ENCODE results near the gene SLC49A3. TPM values are rescaled to one million over a fixed set of nuclear protein-coding genes. Genes with fewer than 3 reads are reported as not detected.

The SLC49A3 gene
- total and polyA plus RNA-seq, 2 of the 8 experiments (the other 6 are each of a cell fraction or from before 2014, with no cell fraction given): 5.0 to 8.8 TPM

DNA sequence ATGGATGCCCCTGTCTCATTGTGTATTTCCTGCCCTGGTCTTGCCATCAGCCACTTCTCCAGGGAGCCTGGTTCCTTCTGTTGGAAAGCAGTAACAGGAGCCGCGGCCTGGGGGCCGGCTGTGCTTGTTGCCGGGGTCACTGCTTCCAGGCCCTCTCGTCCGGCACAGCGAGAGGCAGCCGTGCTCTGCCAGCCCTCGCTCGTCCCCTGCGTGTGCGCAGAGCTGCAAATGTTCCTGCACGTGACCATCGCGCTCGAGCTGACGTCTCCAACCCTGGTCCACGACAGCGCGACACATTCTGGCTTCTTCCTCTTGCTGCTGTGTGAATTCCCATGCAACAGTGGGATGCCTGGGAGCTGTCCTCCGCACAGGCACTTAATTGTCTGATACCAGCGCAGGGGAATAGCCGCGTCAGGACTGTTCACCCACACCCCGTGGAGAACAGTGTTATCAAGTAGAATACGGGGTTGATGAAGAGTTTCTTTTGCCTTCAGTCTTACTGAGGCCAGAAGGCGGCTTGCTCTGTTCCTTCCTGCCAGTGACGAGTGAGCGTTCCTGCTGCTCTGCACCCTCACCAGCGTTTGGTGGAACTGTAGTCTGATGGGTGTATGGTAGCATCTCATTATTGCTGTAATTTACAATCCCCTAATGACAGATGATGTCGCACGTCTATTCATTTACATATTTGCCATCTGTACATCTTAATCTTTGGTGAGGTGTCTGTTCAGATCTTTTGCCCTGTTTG, 51.2 kb downstream of the SLC49A3 start (continued):
- TF ChIP-seq, protein P1, sequence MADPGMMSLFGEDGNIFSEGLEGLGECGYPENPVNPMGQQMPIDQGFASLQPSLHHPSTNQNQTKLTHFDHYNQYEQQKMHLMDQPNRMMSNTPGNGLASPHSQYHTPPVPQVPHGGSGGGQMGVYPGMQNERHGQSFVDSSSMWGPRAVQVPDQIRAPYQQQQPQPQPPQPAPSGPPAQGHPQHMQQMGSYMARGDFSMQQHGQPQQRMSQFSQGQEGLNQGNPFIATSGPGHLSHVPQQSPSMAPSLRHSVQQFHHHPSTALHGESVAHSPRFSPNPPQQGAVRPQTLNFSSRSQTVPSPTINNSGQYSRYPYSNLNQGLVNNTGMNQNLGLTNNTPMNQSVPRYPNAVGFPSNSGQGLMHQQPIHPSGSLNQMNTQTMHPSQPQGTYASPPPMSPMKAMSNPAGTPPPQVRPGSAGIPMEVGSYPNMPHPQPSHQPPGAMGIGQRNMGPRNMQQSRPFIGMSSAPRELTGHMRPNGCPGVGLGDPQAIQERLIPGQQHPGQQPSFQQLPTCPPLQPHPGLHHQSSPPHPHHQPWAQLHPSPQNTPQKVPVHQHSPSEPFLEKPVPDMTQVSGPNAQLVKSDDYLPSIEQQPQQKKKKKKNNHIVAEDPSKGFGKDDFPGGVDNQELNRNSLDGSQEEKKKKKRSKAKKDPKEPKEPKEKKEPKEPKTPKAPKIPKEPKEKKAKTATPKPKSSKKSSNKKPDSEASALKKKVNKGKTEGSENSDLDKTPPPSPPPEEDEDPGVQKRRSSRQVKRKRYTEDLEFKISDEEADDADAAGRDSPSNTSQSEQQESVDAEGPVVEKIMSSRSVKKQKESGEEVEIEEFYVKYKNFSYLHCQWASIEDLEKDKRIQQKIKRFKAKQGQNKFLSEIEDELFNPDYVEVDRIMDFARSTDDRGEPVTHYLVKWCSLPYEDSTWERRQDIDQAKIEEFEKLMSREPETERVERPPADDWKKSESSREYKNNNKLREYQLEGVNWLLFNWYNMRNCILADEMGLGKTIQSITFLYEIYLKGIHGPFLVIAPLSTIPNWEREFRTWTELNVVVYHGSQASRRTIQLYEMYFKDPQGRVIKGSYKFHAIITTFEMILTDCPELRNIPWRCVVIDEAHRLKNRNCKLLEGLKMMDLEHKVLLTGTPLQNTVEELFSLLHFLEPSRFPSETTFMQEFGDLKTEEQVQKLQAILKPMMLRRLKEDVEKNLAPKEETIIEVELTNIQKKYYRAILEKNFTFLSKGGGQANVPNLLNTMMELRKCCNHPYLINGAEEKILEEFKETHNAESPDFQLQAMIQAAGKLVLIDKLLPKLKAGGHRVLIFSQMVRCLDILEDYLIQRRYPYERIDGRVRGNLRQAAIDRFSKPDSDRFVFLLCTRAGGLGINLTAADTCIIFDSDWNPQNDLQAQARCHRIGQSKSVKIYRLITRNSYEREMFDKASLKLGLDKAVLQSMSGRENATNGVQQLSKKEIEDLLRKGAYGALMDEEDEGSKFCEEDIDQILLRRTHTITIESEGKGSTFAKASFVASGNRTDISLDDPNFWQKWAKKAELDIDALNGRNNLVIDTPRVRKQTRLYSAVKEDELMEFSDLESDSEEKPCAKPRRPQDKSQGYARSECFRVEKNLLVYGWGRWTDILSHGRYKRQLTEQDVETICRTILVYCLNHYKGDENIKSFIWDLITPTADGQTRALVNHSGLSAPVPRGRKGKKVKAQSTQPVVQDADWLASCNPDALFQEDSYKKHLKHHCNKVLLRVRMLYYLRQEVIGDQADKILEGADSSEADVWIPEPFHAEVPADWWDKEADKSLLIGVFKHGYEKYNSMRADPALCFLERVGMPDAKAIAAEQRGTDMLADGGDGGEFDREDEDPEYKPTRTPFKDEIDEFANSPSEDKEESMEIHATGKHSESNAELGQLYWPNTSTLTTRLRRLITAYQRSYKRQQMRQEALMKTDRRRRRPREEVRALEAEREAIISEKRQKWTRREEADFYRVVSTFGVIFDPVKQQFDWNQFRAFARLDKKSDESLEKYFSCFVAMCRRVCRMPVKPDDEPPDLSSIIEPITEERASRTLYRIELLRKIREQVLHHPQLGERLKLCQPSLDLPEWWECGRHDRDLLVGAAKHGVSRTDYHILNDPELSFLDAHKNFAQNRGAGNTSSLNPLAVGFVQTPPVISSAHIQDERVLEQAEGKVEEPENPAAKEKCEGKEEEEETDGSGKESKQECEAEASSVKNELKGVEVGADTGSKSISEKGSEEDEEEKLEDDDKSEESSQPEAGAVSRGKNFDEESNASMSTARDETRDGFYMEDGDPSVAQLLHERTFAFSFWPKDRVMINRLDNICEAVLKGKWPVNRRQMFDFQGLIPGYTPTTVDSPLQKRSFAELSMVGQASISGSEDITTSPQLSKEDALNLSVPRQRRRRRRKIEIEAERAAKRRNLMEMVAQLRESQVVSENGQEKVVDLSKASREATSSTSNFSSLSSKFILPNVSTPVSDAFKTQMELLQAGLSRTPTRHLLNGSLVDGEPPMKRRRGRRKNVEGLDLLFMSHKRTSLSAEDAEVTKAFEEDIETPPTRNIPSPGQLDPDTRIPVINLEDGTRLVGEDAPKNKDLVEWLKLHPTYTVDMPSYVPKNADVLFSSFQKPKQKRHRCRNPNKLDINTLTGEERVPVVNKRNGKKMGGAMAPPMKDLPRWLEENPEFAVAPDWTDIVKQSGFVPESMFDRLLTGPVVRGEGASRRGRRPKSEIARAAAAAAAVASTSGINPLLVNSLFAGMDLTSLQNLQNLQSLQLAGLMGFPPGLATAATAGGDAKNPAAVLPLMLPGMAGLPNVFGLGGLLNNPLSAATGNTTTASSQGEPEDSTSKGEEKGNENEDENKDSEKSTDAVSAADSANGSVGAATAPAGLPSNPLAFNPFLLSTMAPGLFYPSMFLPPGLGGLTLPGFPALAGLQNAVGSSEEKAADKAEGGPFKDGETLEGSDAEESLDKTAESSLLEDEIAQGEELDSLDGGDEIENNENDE (IDR thresholded peaks at IDR 0.05; ENCODE audit: insufficient replicate concordance, low read length): no peak
- TF ChIP-seq BCL11A (IDR thresholded peaks at IDR 0.05; ENCODE audit: low read depth in 2 of 2, low read length in 2 of 2) (no peak), KDM4A (IDR thresholded peaks at IDR 0.05; ENCODE audit: low read depth, low read length, severe bottlenecking) (no peak), HDAC6 (IDR thresholded peaks at IDR 0.05; ENCODE audit: low read depth, low read length) (no peak), BACH1 (IDR thresholded peaks at IDR 0.05; ENCODE audit: low read length) (no peak), GTF2F1 (IDR thresholded peaks at IDR 0.05; ENCODE audit: borderline replicate concordance, low read depth, low read length) (no peak), SIN3A (conservative IDR thresholded peaks at IDR 0.05 in 1 of 2, IDR thresholded peaks at IDR 0.05 in 1 of 2; ENCODE audit: low read depth in 1 of 2, low read length in 2 of 2) (no peak), FOSL1 (IDR thresholded peaks at IDR 0.05; ENCODE audit: insufficient read depth, low read depth, low read length) (no peak), HDAC2 (IDR thresholded peaks at IDR 0.05; ENCODE audit: borderline replicate concordance in 1 of 2, low read depth in 2 of 2, low read length in 2 of 2) (no peak), POLR2A (IDR thresholded peaks at IDR 0.05; ENCODE audit: control extremely low read depth in 1 of 2, low read depth in 2 of 2, low read length in 2 of 2) (no peak)

Data from H1 (cell line).